CD4-positive, CD25-positive, alpha-beta regulatory T cell (primary cell): Measurements from ENCODE around the gene ZNF622. TPM values are rescaled to one million over a fixed set of nuclear protein-coding genes. Genes with fewer than 3 reads are reported as not detected.

Experiments used
- ATAC-seq, 2 donors: fragments of 150-1000 bp; cut with Tn5 transposase; one replicate each; pipeline ENCODE4 v1.10.0; 2021; ENCODE audit warnings: low read depth in 2 of 2, moderate number of reproducible peaks in 2 of 2, moderate library complexity in 1 of 2
- DNase-seq, 3 donors: peaks; one replicate each; pipeline versions ENCODE4 v3.0.0 to v3.0.0-alpha.2; 2012 to 2022; ENCODE audit warnings: mixed read lengths in 1 of 3
- H3K27ac ChIP-seq: one replicate; pipeline ENCODE4 v1.7.0; 2013; ENCODE audit warnings: mild to moderate bottlenecking, low read length; ENCODE audit not compliant: insufficient read depth, poor library complexity, severe bottlenecking
- H3K27me3 ChIP-seq: one replicate; pipeline ENCODE4 v1.7.0; 2013; ENCODE audit warnings: low read length; ENCODE audit not compliant: control insufficient read depth, insufficient read depth
- H3K36me3 ChIP-seq: one replicate; pipeline ENCODE4 v1.7.0; 2013; ENCODE audit warnings: mild to moderate bottlenecking, low read length, moderate library complexity; ENCODE audit not compliant: control insufficient read depth, insufficient read depth
- H3K4me1 ChIP-seq: 2 replicates; pipeline ENCODE4 v1.7.0; 2013; ENCODE audit warnings: mild to moderate bottlenecking, low read length; ENCODE audit not compliant: insufficient read depth, control insufficient read depth, poor library complexity, severe bottlenecking
- H3K4me3 ChIP-seq: one replicate; pipeline ENCODE4 v1.7.0; 2013; ENCODE audit warnings: low read depth, mild to moderate bottlenecking, low read length, moderate library complexity
- H3K9me3 ChIP-seq, 2 experiments: 1 replicate in 1 of 2; 2 replicates in 1 of 2; pipeline ENCODE4 v1.7.0; 2013; ENCODE audit warnings: low read length in 2 of 2, mild to moderate bottlenecking in 1 of 2, moderate library complexity in 1 of 2; ENCODE audit not compliant: control insufficient read depth in 2 of 2
- H3K27ac Mint-ChIP-seq, 3 donors: one replicate each; pipeline ENCODE4 v1.8.0; 2020 to 2022; ENCODE audit warnings: mild to moderate bottlenecking in 3 of 3, mixed read lengths in 3 of 3, moderate library complexity in 2 of 3
- H3K27me3 Mint-ChIP-seq: one replicate; pipeline ENCODE4 v1.8.0; 2022; ENCODE audit warnings: mild to moderate bottlenecking, mixed read lengths
- H3K36me3 Mint-ChIP-seq: one replicate; pipeline ENCODE4 v1.8.0; 2020; ENCODE audit warnings: mixed read lengths
- H3K4me1 Mint-ChIP-seq, 4 donors: one replicate each; pipeline ENCODE4 v1.8.0; 2020 to 2022; ENCODE audit warnings: mixed read lengths in 4 of 4, mild to moderate bottlenecking in 1 of 4
- H3K4me3 Mint-ChIP-seq, 4 donors: one replicate each; pipeline ENCODE4 v1.8.0; 2020 to 2022; ENCODE audit warnings: mild to moderate bottlenecking in 4 of 4, mixed read lengths in 4 of 4, moderate library complexity in 3 of 4
- H3K9me3 Mint-ChIP-seq, 7 donors: one replicate each; pipeline ENCODE4 v1.8.0; 2020 to 2022; ENCODE audit warnings: mixed read lengths in 7 of 7, mild to moderate bottlenecking in 3 of 7, moderate library complexity in 2 of 7
- polyA plus RNA-seq, 4 donors: library from polyadenylated mRNA; unstranded; fragments of 300-500 nt; fragmentation: Illumina TruSeq; gene quantifications; one replicate each; pipeline ENCODE4 v1.2.3, GENCODE V29; 2021
- total RNA-seq: library from RNA; stranded (reverse); gene quantifications from one replicate; pipeline ENCODE4 v1.2.3, GENCODE V29; 2022

ZNF622 gene
- total and polyA plus RNA-seq, 5 donors from 2014 or later = 42.0 to 69.8 (median 60.1) TPM

DNA sequence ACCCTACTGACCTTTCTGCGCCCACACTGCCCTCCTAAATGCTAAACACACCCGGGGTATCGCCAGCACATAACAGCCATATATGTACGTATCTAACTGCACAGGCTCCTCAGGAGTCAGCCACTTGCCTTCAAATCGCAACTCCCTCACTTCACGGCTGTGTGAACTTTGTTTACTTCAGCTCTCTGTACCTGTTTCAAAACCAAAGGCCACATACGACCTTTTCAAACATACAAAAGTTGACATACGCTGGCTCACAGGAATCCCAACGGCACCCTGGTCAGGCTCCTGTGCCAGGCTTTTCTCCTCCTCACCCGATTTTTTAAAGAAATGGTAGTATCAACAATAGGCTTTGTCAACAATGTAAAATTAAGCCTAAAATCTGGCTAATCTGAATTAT lies 39.0 kb upstream of the ZNF622 start:
- H3K27ac Mint-ChIP-seq = peak overlapping the region in 1 of 3 donors; percentile 47
- H3K27me3 Mint-ChIP-seq = no peaks in the 10 kb centered on the region
- no peaks in the 10 kb centered on the region for H3K4me1 ChIP-seq
- H3K27ac ChIP-seq = no peak overlapping the region
- no peak for DNase-seq
- H3K4me3 ChIP-seq = no peak overlapping the region
- peaks cover 33% of the 10 kb centered on the region for H3K36me3 Mint-ChIP-seq
- no peak overlapping the region for H3K4me3 Mint-ChIP-seq
- ATAC-seq = no peak
- no peaks in the 10 kb centered on the region for H3K9me3 ChIP-seq
- no peaks in the 10 kb centered on the region for H3K27me3 ChIP-seq
- H3K36me3 ChIP-seq = no peaks in the 10 kb centered on the region
- peaks cover 0 to 3% (median 0%) of the 10 kb centered on the region in 7 donors for H3K9me3 Mint-ChIP-seq
- peaks cover 0 to 36% (median 19%) of the 10 kb centered on the region in 4 donors for H3K4me1 Mint-ChIP-seq

DNA sequence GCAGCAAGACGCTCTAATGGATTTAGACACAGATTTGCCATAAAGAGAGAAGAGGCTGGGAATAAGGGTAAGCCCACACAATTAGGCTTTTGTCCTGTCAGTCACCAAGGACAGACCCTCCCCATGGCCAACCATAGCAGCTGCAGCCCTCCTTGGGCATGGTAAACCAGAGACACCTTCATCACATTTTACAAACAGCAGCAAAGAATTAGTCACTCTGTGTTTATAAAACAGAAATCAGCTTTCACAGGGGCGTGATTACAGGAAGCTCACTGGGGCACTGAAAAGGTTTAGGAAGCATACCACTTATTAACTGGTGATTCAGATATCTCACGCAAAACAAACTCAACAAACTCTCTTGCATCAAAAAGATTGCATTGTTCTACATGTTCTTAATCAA lies 37.3 kb upstream of the ZNF622 start:
- Mint-ChIP-seq H3K4me3 (no peak overlapping the region), H3K27ac (peak overlapping the region in 1 of 3 donors; percentile 92), H3K27me3 (no peaks in the 10 kb centered on the region), H3K36me3 (peaks cover 44% of the 10 kb centered on the region), H3K4me1 (peaks cover 0 to 25% (median 16%) of the 10 kb centered on the region in 4 donors), H3K9me3 (peaks cover 0 to 5% (median 3%) of the 10 kb centered on the region in 7 donors)
- Histone ChIP-seq H3K4me1 (no peaks in the 10 kb centered on the region), H3K27me3 (no peaks in the 10 kb centered on the region), H3K9me3 (no peaks in the 10 kb centered on the region), H3K27ac (no peak overlapping the region), H3K36me3 (no peaks in the 10 kb centered on the region), H3K4me3 (no peak overlapping the region)
- ATAC-seq = no peak
- no peak for DNase-seq

DNA sequence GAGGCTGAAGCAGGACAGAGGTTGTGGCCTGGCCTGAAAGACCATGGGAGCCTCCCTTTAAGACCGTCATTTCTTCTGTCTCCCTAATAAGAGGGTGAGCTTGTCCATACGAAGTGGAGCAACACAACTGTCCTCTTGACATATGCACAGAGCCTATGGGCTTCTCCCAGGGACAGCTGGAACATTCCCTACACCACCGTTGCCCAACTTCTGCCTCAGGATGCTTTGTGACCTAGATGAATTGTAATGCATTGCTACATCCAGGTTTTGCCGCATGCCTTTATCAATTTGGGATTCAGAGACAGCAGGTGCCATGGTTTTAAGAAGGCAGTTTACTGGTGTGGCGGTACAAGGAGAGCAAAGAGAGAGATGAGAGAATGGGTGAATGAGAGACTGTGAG lies 34.4 kb upstream of the ZNF622 start:
- H3K4me1 Mint-ChIP-seq = peaks cover 0 to 19% (median 9%) of the 10 kb centered on the region in 4 donors
- H3K36me3 Mint-ChIP-seq = peaks cover 58% of the 10 kb centered on the region
- H3K36me3 ChIP-seq = no peaks in the 10 kb centered on the region
- no peak for DNase-seq
- no peak overlapping the region for H3K27ac ChIP-seq
- H3K27me3 ChIP-seq = no peaks in the 10 kb centered on the region
- peaks cover 0 to 24% (median 4%) of the 10 kb centered on the region in 7 donors for H3K9me3 Mint-ChIP-seq
- H3K9me3 ChIP-seq = peaks cover 6 to 19% of the 10 kb centered on the region in 2 experiments
- no peak overlapping the region for H3K4me3 ChIP-seq
- H3K27ac Mint-ChIP-seq = peak overlapping the region in 1 of 3 donors; percentile 3
- no peak overlapping the region for H3K4me3 Mint-ChIP-seq
- H3K4me1 ChIP-seq = no peaks in the 10 kb centered on the region
- no peak for ATAC-seq
- H3K27me3 Mint-ChIP-seq = no peaks in the 10 kb centered on the region

DNA sequence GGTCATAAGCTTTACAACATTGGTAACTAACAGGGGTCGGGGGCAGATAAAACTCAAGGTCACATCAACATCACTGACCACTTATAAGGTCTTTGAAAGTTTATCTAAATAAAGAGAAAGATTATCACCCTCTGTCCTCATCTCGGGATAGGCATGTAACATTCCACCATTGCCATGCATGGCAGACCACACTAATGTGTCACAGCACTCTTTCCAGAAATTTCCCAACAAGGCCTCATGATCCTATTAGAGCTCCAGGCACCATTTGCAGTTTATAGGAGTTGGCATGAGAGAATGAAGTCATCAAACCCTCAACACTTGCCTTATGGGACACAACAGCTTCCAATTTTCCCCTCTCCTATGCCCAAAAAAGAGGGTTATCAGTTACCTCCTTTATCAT lies 31.9 kb upstream of the ZNF622 start:
- Mint-ChIP-seq H3K4me3 (no peak overlapping the region), H3K27ac (no peak overlapping the region)
- no peak for DNase-seq

DNA sequence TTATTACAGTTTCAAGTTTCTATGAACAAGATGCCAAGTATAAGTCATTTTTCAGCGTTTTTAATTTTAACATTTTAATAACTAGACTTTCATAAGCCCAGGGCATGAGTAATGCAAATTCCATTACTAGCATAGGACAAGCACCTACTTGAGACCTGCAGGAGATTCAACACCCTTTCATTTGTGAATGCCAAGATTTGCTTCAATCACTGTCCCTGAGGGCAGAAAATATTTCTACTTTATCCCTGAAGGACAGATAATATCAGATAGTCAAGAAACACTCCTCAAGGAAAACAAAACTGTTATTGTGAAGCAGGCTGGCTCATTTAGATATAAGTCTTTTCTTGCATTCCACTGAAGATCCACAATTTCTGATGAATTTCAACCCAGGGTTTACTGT lies 27.7 kb upstream of the ZNF622 start:
- Mint-ChIP-seq H3K27me3 (no peaks in the 10 kb centered on the region), H3K4me1 (peaks cover 8 to 41% (median 26%) of the 10 kb centered on the region in 4 donors), H3K27ac (peak overlapping the region in 1 of 3 donors; percentile 61), H3K9me3 (peaks cover 0 to 34% (median 10%) of the 10 kb centered on the region in 7 donors), H3K36me3 (peaks cover 31% of the 10 kb centered on the region), H3K4me3 (no peak overlapping the region)
- Histone ChIP-seq H3K36me3 (no peaks in the 10 kb centered on the region), H3K4me3 (no peak overlapping the region), H3K27me3 (no peaks in the 10 kb centered on the region), H3K27ac (no peak overlapping the region), H3K9me3 (peaks cover 8 to 24% of the 10 kb centered on the region in 2 experiments), H3K4me1 (no peaks in the 10 kb centered on the region)
- ATAC-seq = no peak
- no peak for DNase-seq

More for the DNA sequence above, 31.9 kb upstream of the ZNF622 start:
- Histone ChIP-seq H3K4me3 (no peak overlapping the region), H3K27me3 (no peaks in the 10 kb centered on the region), H3K27ac (no peak overlapping the region), H3K9me3 (peaks cover 8 to 24% of the 10 kb centered on the region in 2 experiments), H3K36me3 (no peaks in the 10 kb centered on the region), H3K4me1 (no peaks in the 10 kb centered on the region)
- H3K9me3 Mint-ChIP-seq = peaks cover 0 to 34% (median 10%) of the 10 kb centered on the region in 7 donors
- H3K36me3 Mint-ChIP-seq = peaks cover 54% of the 10 kb centered on the region
- peaks cover 8 to 22% (median 15%) of the 10 kb centered on the region in 4 donors for H3K4me1 Mint-ChIP-seq
- no peaks in the 10 kb centered on the region for H3K27me3 Mint-ChIP-seq
- no peak for ATAC-seq

DNA sequence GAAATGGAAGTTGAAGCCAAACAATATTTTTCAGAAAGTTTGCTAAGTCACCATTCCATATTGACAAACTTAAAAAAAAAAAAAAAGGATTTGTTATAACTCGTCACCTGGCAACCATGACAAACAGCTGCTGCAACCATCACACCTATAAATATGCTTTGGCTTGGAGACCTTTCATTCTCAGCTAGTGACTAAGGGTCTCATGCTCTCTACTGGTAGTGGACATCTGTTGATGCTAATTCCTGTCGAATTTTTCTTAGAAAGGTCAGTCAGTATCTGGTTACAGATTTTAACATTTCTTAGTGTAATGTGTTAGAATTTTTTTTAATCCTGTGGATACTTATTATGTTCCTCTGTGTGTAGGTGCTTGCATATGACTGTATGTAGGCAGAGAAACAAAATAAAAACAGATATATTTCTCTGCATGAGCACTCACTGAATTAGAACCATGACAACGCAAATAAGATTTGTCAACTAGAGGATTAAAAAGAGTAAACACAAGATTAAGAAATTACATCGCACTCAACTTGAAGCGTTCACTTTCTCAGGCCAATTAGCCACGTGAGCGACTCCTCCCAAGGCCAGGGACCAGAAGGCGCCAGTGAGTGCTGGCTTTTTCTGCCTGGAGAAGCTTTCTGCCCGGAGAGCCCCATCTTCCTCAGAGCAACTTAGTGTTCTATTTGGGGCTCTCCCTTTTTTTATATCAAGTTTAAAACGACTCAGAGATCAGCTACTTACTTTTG lies 27.0 kb upstream of the ZNF622 start:
- Histone ChIP-seq H3K9me3 (peaks cover 8 to 24% of the 10 kb centered on the region in 2 experiments), H3K4me3 (no peak overlapping the region), H3K36me3 (no peaks in the 10 kb centered on the region), H3K27me3 (no peaks in the 10 kb centered on the region), H3K4me1 (no peaks in the 10 kb centered on the region), H3K27ac (no peak overlapping the region)
- peaks cover 0 to 28% (median 7%) of the 10 kb centered on the region in 7 donors for H3K9me3 Mint-ChIP-seq
- ATAC-seq (no peak), DNase-seq (no peak)
- H3K36me3 Mint-ChIP-seq = peaks cover 31% of the 10 kb centered on the region
- H3K4me3 Mint-ChIP-seq = no peak overlapping the region
- peak overlapping the region; percentile 13 to 61 (median 48) for H3K27ac Mint-ChIP-seq
- peaks cover 8 to 42% (median 28%) of the 10 kb centered on the region in 4 donors for H3K4me1 Mint-ChIP-seq
- H3K27me3 Mint-ChIP-seq = no peaks in the 10 kb centered on the region

DNA sequence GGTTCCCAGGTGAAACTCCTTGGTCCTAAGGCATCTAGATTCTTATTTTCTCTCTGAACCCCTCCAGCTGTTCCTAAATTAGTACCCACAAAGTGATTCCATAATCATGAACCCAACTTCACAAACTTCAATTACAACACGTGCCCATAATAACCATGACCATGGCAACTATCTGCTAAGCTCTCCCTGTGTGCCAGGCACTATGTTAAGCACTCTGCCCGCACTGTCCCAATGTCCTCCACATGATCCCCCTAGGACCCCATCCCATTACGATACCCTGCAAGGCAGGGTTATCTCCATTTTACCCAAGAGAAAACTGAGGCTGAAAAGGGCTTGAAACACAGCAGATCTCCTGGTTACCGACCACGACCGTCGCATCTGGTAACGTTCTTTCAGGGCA lies 25.3 kb upstream of the ZNF622 start:
- peak overlapping the region; percentile 45 to 65 (median 54) for H3K27ac Mint-ChIP-seq
- DNase-seq = no peak
- no peak overlapping the region for H3K4me3 Mint-ChIP-seq
- Histone ChIP-seq H3K27ac (no peak overlapping the region), H3K27me3 (no peaks in the 10 kb centered on the region), H3K4me1 (no peaks in the 10 kb centered on the region), H3K9me3 (peaks cover 6 to 13% of the 10 kb centered on the region in 2 experiments), H3K4me3 (no peak overlapping the region), H3K36me3 (no peaks in the 10 kb centered on the region)
- no peaks in the 10 kb centered on the region for H3K27me3 Mint-ChIP-seq
- peaks cover 8 to 52% (median 37%) of the 10 kb centered on the region in 4 donors for H3K4me1 Mint-ChIP-seq
- H3K36me3 Mint-ChIP-seq = peaks cover 23% of the 10 kb centered on the region
- peaks cover 0 to 14% (median 6%) of the 10 kb centered on the region in 7 donors for H3K9me3 Mint-ChIP-seq
- no peak for ATAC-seq
